SK-N-SH treated with all-trans-retinoic acid at 6 μM for 48 hours (cell line): ENCODE data around the gene TRIM47.

Experiments
- ARNTL ChIP-seq: fragments of 450-650 bp; formaldehyde crosslinking; IDR thresholded peaks from 2 replicates; pipeline ENCODE4 v1.5.0; 2020; ENCODE audit warnings: low read depth, mild to moderate bottlenecking, moderate library complexity, borderline replicate concordance
- BACH2 ChIP-seq: fragments of 250-450 bp; sonication (Bioruptor Pico); IDR thresholded peaks from 2 replicates; pipeline ENCODE4 v1.9.0; 2021; ENCODE audit warnings: mild to moderate bottlenecking, borderline replicate concordance
- CREB5 ChIP-seq: fragments of 250-450 bp; sonication (Bioruptor Pico); IDR thresholded peaks from 2 replicates; pipeline ENCODE4 v1.5.1; 2020; ENCODE audit warnings: low read depth, mild to moderate bottlenecking, moderate library complexity
- ESRRG ChIP-seq: fragments of 250-450 bp; sonication (Bioruptor Pico); IDR thresholded peaks from 2 replicates; pipeline ENCODE4 v1.6.1; 2021; ENCODE audit warnings: mild to moderate bottlenecking
- PATZ1 ChIP-seq: fragments of 250-450 bp; sonication (Bioruptor Pico); IDR thresholded peaks from 2 replicates; pipeline ENCODE4 v1.8.0; 2020; ENCODE audit warnings: mild to moderate bottlenecking, moderate library complexity, borderline replicate concordance
- RARB ChIP-seq: fragments of 250-450 bp; sonication (Bioruptor Pico); IDR thresholded peaks from 2 replicates; pipeline ENCODE4 v1.8.0; 2021; ENCODE audit warnings: mild to moderate bottlenecking, moderate library complexity
- SNAI2 ChIP-seq: fragments of 250-450 bp; sonication (Bioruptor Pico); IDR thresholded peaks from 2 replicates; pipeline ENCODE4 v1.5.0; 2020; ENCODE audit warnings: mild to moderate bottlenecking, moderate library complexity
- TOX ChIP-seq: fragments of 250-450 bp; sonication (Bioruptor Pico); IDR thresholded peaks from 2 replicates; pipeline ENCODE4 v1.8.0; 2021; ENCODE audit warnings: mild to moderate bottlenecking, moderate library complexity, borderline replicate concordance
- TSHZ2 ChIP-seq: fragments of 250-450 bp; sonication (Bioruptor Pico); IDR thresholded peaks from 2 replicates; pipeline ENCODE4 v1.5.0; 2020; ENCODE audit warnings: mild to moderate bottlenecking, moderate library complexity
- ZC3H10 ChIP-seq: fragments of 250-450 bp; sonication (Bioruptor Pico); IDR thresholded peaks from 2 replicates; pipeline ENCODE4 v1.5.1; 2021; ENCODE audit warnings: mild to moderate bottlenecking, moderate library complexity
- ZFP3 ChIP-seq: fragments of 250-450 bp; sonication (Bioruptor Pico); IDR thresholded peaks from 2 replicates; pipeline ENCODE4 v1.5.0; 2020; ENCODE audit warnings: mild to moderate bottlenecking, moderate library complexity
- ZFP30 ChIP-seq: fragments of 450-650 bp; formaldehyde crosslinking; IDR thresholded peaks from 2 replicates; pipeline ENCODE4 v1.5.0; 2022; ENCODE audit warnings: mild to moderate bottlenecking, moderate library complexity
- ZNF565 ChIP-seq: fragments of 450-650 bp; formaldehyde crosslinking; conservative IDR thresholded peaks from 2 replicates; pipeline ENCODE4 v1.5.0; 2020; ENCODE audit warnings: low read depth, mild to moderate bottlenecking, moderate library complexity

GRCh38 chr17:75864448-75864871 lies 13.9 kb downstream of the TRIM47 start:
- TF ChIP-seq RARB (no peak), ZNF565 (no peak), ZFP30 (CRISPR knock-in tag) (no peak), ESRRG (CRISPR knock-in tag) (no peak), PATZ1 (CRISPR knock-in tag) (no peak), ARNTL (no peak), ZFP3 (CRISPR knock-in tag) (no peak), TOX (CRISPR knock-in tag) (no peak), SNAI2 (CRISPR knock-in tag) (no peak), BACH2 (CRISPR knock-in tag) (no peak), ZC3H10 (CRISPR knock-in tag) (no peak), CREB5 (CRISPR knock-in tag) (no peak), TSHZ2 (no peak)
